ENCODE data around the gene STEEP1.

The STEEP1 gene

GRCh38 chrX:119541188-119541587 lies 24.0 kb downstream of the STEEP1 start:
- no peaks in the 10 kb centered on the region for H3K79me2 ChIP-seq (ENCODE audit: insufficient read depth, low read depth)
- TF ChIP-seq CTCF (conservative IDR thresholded peaks at IDR 0.05; ENCODE audit: low read depth, low read length) = no peak

GRCh38 chrX:119539872-119540271 lies 25.3 kb downstream of the STEEP1 start:
- TF ChIP-seq CTCF (conservative IDR thresholded peaks at IDR 0.05; ENCODE audit: low read depth, low read length) = no peak
- Histone ChIP-seq H3K36me3 (ENCODE audit: insufficient read depth) (no peaks in the 10 kb centered on the region), H3K79me2 (ENCODE audit: insufficient read depth, low read depth) (no peaks in the 10 kb centered on the region), H3K27me3 (ENCODE audit: insufficient read depth, low read depth) (no peaks in the 10 kb centered on the region), H3K27ac (no peak overlapping the region), H3K4me3 (IDR thresholded peaks at IDR 0.05; ENCODE audit: insufficient read depth, low read depth, low read length) (no peak overlapping the region), H3K4me1 (ENCODE audit: low read depth, poor library complexity, severe bottlenecking) (no peaks in the 10 kb centered on the region), H2AFZ (ENCODE audit: low read depth) (no peak overlapping the region), H3K4me2 (no peak overlapping the region), H4K20me1 (ENCODE audit: insufficient read depth) (no peaks in the 10 kb centered on the region), H3K9ac (no peak overlapping the region)

More at GRCh38 chrX:119541188-119541587, 24.0 kb downstream of the STEEP1 start:
- Histone ChIP-seq H3K9ac (no peak overlapping the region), H3K27ac (no peak overlapping the region), H4K20me1 (ENCODE audit: insufficient read depth) (no peaks in the 10 kb centered on the region), H3K27me3 (ENCODE audit: insufficient read depth, low read depth) (no peaks in the 10 kb centered on the region), H3K4me2 (no peak overlapping the region), H3K4me3 (IDR thresholded peaks at IDR 0.05; ENCODE audit: insufficient read depth, low read depth, low read length) (no peak overlapping the region), H3K4me1 (ENCODE audit: low read depth, poor library complexity, severe bottlenecking) (no peaks in the 10 kb centered on the region), H2AFZ (ENCODE audit: low read depth) (no peak overlapping the region), H3K36me3 (ENCODE audit: insufficient read depth) (no peaks in the 10 kb centered on the region)

- Histone ChIP-seq H3K4me2 (no peak overlapping the region), H3K36me3 (ENCODE audit: insufficient read depth) (no peaks in the 10 kb centered on the region), H4K20me1 (ENCODE audit: insufficient read depth) (no peaks in the 10 kb centered on the region), H2AFZ (ENCODE audit: low read depth) (no peak overlapping the region), H3K9ac (no peak overlapping the region), H3K4me3 (IDR thresholded peaks at IDR 0.05; ENCODE audit: insufficient read depth, low read depth, low read length) (no peak overlapping the region), H3K27me3 (ENCODE audit: insufficient read depth, low read depth) (no peaks in the 10 kb centered on the region), H3K4me1 (ENCODE audit: low read depth, poor library complexity, severe bottlenecking) (no peaks in the 10 kb centered on the region), H3K79me2 (ENCODE audit: insufficient read depth, low read depth) (no peaks in the 10 kb centered on the region), H3K27ac (no peak overlapping the region)
- no peak for TF ChIP-seq CTCF (conservative IDR thresholded peaks at IDR 0.05; ENCODE audit: low read depth, low read length)
These were observed 27.7 kb downstream of the STEEP1 start for GRCh38 chrX:119537487-119537886.

- H3K27ac ChIP-seq = no peak overlapping the region
- H3K9ac ChIP-seq = no peak overlapping the region
- H2AFZ ChIP-seq (ENCODE audit: low read depth) = no peak overlapping the region
- no peak for TF ChIP-seq CTCF (conservative IDR thresholded peaks at IDR 0.05; ENCODE audit: low read depth, low read length)
- no peaks in the 10 kb centered on the region for H3K36me3 ChIP-seq (ENCODE audit: insufficient read depth)
- H3K4me2 ChIP-seq = no peak overlapping the region
- H3K79me2 ChIP-seq (ENCODE audit: insufficient read depth, low read depth) = no peaks in the 10 kb centered on the region
- H4K20me1 ChIP-seq (ENCODE audit: insufficient read depth) = no peaks in the 10 kb centered on the region
- peaks cover 4% of the 10 kb centered on the region for H3K4me1 ChIP-seq (ENCODE audit: low read depth, poor library complexity, severe bottlenecking)
- H3K4me3 ChIP-seq (IDR thresholded peaks at IDR 0.05; ENCODE audit: insufficient read depth, low read depth, low read length) = no peak overlapping the region
- H3K27me3 ChIP-seq (ENCODE audit: insufficient read depth, low read depth) = no peaks in the 10 kb centered on the region
These were observed 35.6 kb downstream of the STEEP1 start for GRCh38 chrX:119529345-119530276.
